Sigmoid colon (tissue), 7 donors: ENCODE results near the gene MTURN. TPM values are rescaled to one million over a fixed set of nuclear protein-coding genes. Genes with fewer than 3 reads are reported as not detected.

Experiments used
- DNase-seq: peaks from one replicate; pipeline ENCODE4 v3.0.0-alpha.2; 2019
- H3K27ac ChIP-seq, 4 donors: fragments of 200-600 bp; sonication (generic); one replicate each; pipeline ENCODE4 v1.5.1; 2016 to 2019; ENCODE audit warnings: mild to moderate bottlenecking in 1 of 4
- H3K27me3 ChIP-seq, 3 donors: fragments of 200-600 bp; sonication (generic); one replicate each; pipeline ENCODE4 v1.5.1; 2019; ENCODE audit warnings: mild to moderate bottlenecking in 1 of 3
- H3K36me3 ChIP-seq, 4 donors: fragments of 200-600 bp; sonication (generic); one replicate each; pipeline ENCODE4 v1.5.1; 2016 to 2019
- H3K4me1 ChIP-seq, 4 donors: fragments of 200-600 bp; sonication (generic); one replicate each; pipeline ENCODE4 v1.5.1; 2017 to 2019
- H3K4me3 ChIP-seq, 4 donors: fragments of 200-600 bp; sonication (generic); one replicate each; pipeline ENCODE4 v1.5.1; 2017 to 2019; ENCODE audit warnings: mild to moderate bottlenecking in 2 of 4, moderate library complexity in 1 of 4
- H3K9me3 ChIP-seq, 4 donors: fragments of 200-600 bp in 3 of 4; sonication (generic) in 3 of 4; one replicate each; pipeline versions ENCODE4 v1.5.1 to v1.6.1; 2013 to 2019
- EP300 ChIP-seq, 4 donors: sonication (generic); formaldehyde crosslinking; IDR thresholded peaks; one replicate each; pipeline ENCODE4 v1.6.1; 2017; ENCODE audit warnings: antibody characterized with exemption in 4 of 4
- POLR2A ChIP-seq, 2 donors: fragments of 450-650 bp; IDR thresholded peaks; one replicate each; pipeline ENCODE4 v1.6.1; 2016; ENCODE audit warnings: antibody characterized with exemption in 2 of 2, mild to moderate bottlenecking in 2 of 2, moderate library complexity in 2 of 2
- POLR2AphosphoS5 ChIP-seq, 4 donors: sonication (generic); formaldehyde crosslinking; IDR thresholded peaks; one replicate each; pipeline ENCODE4 v1.6.1; 2017; ENCODE audit warnings: antibody characterized with exemption in 4 of 4
- WGBS, 2 donors: extraction: QIAGEN DNeasy Blood & Tissue Kit; methylation state at CpG; one replicate each; pipeline ENCODE4 v1.1.7; 2013; 5-methylcytosine and 5-hydroxymethylcytosine counted together
- intact Hi-C: fragments of 100-400 bp; cut with DNase I; formaldehyde crosslinking; loops from one replicate; pipeline ENCODE4 v1.15.1; 2023
- polyA plus RNA-seq, 3 donors: library from polyadenylated mRNA; stranded (reverse); fragments of 200-250 nt; gene quantifications; one replicate each; pipeline ENCODE4 v1.2.3, GENCODE V29; 2013
- total RNA-seq, 4 donors: library from RNA; depleted of rRNA; stranded (reverse); fragments of >200 nt; gene quantifications; one replicate each; pipeline ENCODE4 v1.1.0, GENCODE V29; 2016
- TF ChIP-seq, protein P1 (sequence below), 4 experiments: fragments of 450-650 bp in 3 of 4; fragments of 200-600 bp in 1 of 4; IDR thresholded peaks; one replicate each; pipeline ENCODE4 v1.5.1; 2016 to 2019; ENCODE audit warnings: antibody characterized with exemption in 4 of 4, mild to moderate bottlenecking in 3 of 4, moderate library complexity in 2 of 4
- donor health status: healthy with polysubstance abuse.
- donor health status: Bipolar disorder and iron deficiency.
- donor health status: healthy.

MTURN gene
- total and polyA plus RNA-seq, 7 donors = 7.2 to 102 (median 75.9) TPM

DNA sequence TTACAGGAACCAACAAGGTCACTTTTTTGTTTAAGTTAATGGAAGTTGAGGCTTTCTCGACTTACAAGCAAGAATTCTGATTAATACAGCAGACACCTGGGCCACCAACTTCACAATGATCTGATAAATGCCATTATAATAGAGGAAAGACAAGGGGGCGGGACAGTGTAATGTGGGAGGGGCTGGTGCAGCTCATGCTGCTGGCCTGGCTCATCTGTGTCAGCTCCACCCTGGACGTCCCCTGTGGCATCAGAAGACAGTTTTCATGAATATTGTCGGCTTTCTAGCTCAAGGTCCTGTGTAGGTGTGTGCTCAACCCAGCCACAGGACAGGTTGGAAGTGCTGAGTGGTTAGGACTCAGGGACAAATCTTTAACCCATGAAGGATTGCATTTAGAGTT, 57.0 kb downstream of the MTURN start:
- Histone ChIP-seq H3K4me1 (no peaks in the 10 kb centered on the region), H3K27me3 (no peaks in the 10 kb centered on the region), H3K9me3 (peaks cover 0 to 2% (median 0%) of the 10 kb centered on the region in 4 donors), H3K36me3 (no peaks in the 10 kb centered on the region), H3K27ac (no peak overlapping the region), H3K4me3 (no peak overlapping the region)
- TF ChIP-seq POLR2A (IDR thresholded peaks at IDR 0.05) (no peak), EP300 (IDR thresholded peaks at IDR 0.05) (no peak), POLR2AphosphoS5 (IDR thresholded peaks at IDR 0.05) (no peak)
- TF ChIP-seq, protein P1, sequence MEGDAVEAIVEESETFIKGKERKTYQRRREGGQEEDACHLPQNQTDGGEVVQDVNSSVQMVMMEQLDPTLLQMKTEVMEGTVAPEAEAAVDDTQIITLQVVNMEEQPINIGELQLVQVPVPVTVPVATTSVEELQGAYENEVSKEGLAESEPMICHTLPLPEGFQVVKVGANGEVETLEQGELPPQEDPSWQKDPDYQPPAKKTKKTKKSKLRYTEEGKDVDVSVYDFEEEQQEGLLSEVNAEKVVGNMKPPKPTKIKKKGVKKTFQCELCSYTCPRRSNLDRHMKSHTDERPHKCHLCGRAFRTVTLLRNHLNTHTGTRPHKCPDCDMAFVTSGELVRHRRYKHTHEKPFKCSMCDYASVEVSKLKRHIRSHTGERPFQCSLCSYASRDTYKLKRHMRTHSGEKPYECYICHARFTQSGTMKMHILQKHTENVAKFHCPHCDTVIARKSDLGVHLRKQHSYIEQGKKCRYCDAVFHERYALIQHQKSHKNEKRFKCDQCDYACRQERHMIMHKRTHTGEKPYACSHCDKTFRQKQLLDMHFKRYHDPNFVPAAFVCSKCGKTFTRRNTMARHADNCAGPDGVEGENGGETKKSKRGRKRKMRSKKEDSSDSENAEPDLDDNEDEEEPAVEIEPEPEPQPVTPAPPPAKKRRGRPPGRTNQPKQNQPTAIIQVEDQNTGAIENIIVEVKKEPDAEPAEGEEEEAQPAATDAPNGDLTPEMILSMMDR (IDR thresholded peaks at IDR 0.05) = no peak
- DNase-seq = no peak
- intact Hi-C loops = no loop called here
- WGBS, 2 donors = 92 to 97% methylated on average over 4 of the region's 4 CpGs

DNA sequence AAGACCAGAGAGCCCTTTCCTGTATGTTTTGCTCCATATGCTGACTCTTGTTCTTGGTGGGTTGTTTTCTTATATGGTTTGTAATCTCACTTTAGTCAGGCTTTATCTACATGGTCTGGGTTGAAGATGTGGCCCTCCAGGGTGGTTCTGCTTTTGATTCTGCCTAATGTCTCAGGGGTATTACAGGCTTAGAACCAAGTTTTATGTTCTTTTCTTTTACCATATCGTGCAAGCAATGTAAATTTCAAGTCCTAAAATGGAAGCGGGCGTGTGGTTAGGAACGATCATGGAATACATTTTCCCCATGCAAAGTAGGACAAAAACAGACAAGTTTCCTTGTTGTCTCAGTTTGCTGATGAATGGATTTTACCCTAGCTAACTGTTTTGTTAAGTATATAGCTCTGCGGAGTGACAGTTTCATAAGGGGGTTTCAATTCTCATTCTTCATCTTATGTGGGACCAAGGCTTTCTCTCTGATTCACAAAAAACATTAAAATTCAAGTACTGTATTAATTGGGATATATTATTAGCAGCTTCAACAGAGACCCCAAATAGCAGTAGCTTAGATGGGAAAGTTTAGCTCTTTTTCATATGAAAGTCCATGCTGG, 58.7 kb downstream of the MTURN start:
- intact Hi-C loops = no loop called here
- 86 to 95% methylated on average over 5 of the region's 5 CpGs for WGBS, 2 donors
- no peaks in the 10 kb centered on the region for H3K27me3 ChIP-seq
- H3K4me3 ChIP-seq = no peak overlapping the region
- no peak overlapping the region for H3K27ac ChIP-seq
- H3K36me3 ChIP-seq = no peaks in the 10 kb centered on the region
- no peak for DNase-seq
- no peak for TF ChIP-seq POLR2AphosphoS5 (IDR thresholded peaks at IDR 0.05)
- TF ChIP-seq, protein P1 (IDR thresholded peaks at IDR 0.05) = no peak
- TF ChIP-seq EP300 (IDR thresholded peaks at IDR 0.05) = no peak
- TF ChIP-seq POLR2A (IDR thresholded peaks at IDR 0.05) = no peak
- no peaks in the 10 kb centered on the region for H3K4me1 ChIP-seq
- peaks cover 0 to 2% (median 0%) of the 10 kb centered on the region in 4 donors for H3K9me3 ChIP-seq

DNA sequence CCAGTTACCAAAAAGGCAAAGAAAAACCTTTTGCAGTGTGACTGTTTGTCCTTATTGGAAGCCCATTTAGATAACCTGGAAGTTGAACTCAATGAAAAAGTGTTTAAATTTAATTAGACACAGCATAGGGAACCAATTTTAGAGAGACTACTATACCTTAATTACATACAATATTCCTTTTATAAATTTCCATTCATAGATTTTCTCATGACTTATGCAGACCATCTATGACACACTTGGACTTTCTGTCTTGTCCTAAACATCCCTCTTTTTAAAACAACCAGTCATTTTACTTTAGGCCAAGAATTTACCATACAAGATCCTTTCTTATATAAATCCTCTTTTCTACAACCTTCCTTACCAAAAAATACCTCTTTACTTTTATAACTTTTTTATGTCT, 61.6 kb downstream of the MTURN start:
- H3K9me3 ChIP-seq = peaks cover 0 to 2% (median 0%) of the 10 kb centered on the region in 4 donors
- H3K36me3 ChIP-seq = no peaks in the 10 kb centered on the region
- intact Hi-C loops = no loop called here
- DNase-seq = no peak
- H3K4me3 ChIP-seq = no peak overlapping the region
- H3K27me3 ChIP-seq = no peaks in the 10 kb centered on the region
- H3K27ac ChIP-seq = no peak overlapping the region
- no peak for TF ChIP-seq POLR2A (IDR thresholded peaks at IDR 0.05)
- no peak for TF ChIP-seq POLR2AphosphoS5 (IDR thresholded peaks at IDR 0.05)
- no peak for TF ChIP-seq EP300 (IDR thresholded peaks at IDR 0.05)
- no peaks in the 10 kb centered on the region for H3K4me1 ChIP-seq

DNA sequence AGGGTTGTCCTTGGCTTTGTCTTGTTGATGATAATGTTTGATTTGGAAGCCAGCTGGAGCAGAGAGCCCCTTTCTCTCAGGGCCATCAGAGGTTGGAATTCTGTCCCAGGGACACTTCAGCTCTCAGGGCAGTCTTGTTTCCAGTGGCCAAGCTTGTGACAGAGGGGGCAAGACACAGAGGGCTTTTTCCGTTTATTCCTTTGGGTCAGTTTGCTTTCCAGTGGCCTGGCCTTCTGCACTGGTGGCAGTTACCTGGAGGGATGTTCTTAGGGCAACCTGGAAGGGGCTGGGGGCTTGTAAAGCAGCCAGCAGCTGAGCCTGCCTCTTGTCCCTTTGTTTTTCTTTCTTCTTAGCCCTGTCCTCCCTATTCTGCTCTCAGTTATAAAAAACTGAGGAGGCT, 62.7 kb downstream of the MTURN start:
- Histone ChIP-seq H3K9me3 (peaks cover 0 to 2% (median 0%) of the 10 kb centered on the region in 4 donors), H3K36me3 (no peaks in the 10 kb centered on the region), H3K4me3 (no peak overlapping the region), H3K27me3 (no peaks in the 10 kb centered on the region), H3K27ac (no peak overlapping the region), H3K4me1 (no peaks in the 10 kb centered on the region)
- DNase-seq = no peak
- WGBS, 2 donors = 97 to 98% methylated on average over 1 of the region's 1 CpG
- no peak for TF ChIP-seq EP300 (IDR thresholded peaks at IDR 0.05)
- intact Hi-C loops = no loop called here

DNA sequence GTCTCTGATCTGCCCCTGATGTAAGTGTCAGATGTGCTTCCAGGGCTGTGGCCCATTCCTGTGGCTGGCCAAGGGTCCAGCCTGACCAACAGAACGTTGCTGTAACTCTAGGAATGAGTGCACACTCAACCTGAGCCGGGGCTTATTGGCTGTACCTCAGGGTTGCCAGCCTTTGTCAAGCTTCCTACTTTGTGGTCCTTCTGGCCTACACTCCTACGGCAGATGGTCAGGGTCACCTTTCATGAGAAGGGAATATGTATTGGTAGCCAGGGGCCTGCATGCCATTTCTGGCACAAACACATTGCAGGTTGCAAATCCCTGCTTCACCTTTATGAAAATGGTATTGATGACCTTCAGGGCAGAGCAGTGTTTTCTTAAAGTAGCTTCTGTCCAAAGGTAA, 64.5 kb downstream of the MTURN start:
- no peaks in the 10 kb centered on the region for H3K36me3 ChIP-seq
- WGBS, 2 donors = 85 to 93% methylated on average over 3 of the region's 3 CpGs
- TF ChIP-seq POLR2AphosphoS5 (IDR thresholded peaks at IDR 0.05) (no peak), EP300 (IDR thresholded peaks at IDR 0.05) (no peak), POLR2A (IDR thresholded peaks at IDR 0.05) (no peak)
- TF ChIP-seq, protein P1 (IDR thresholded peaks at IDR 0.05) = no peak
- no peaks in the 10 kb centered on the region for H3K27me3 ChIP-seq
- DNase-seq = no peak
- H3K9me3 ChIP-seq = peaks cover 0 to 2% (median 0%) of the 10 kb centered on the region in 4 donors
- H3K4me3 ChIP-seq = no peak overlapping the region
- H3K4me1 ChIP-seq = no peaks in the 10 kb centered on the region
- intact Hi-C loops = no loop called here
- H3K27ac ChIP-seq = no peak overlapping the region

DNA sequence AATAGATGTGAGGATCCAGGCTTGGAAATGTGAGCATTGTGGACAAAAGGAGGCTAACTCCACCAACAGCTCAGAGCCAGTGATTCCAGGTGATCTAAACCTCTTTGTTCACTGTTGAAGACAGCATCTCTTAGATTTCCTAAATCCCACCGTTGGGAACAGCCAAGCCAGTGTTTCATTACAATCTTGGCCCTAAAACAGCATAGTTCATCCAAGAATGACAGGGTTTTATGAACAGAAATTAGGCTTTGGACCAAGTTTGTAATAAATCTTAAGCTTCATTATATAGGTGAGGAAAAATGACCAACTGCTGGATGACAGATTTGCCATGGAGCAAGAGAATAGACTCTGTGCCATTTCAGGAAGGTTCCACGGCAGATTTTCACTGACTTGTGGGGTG, 65.8 kb downstream of the MTURN start:
- no peaks in the 10 kb centered on the region for H3K4me1 ChIP-seq
- no peak overlapping the region for H3K4me3 ChIP-seq
- no peaks in the 10 kb centered on the region for H3K36me3 ChIP-seq
- TF ChIP-seq POLR2AphosphoS5 (IDR thresholded peaks at IDR 0.05) (no peak), EP300 (IDR thresholded peaks at IDR 0.05) (no peak), POLR2A (IDR thresholded peaks at IDR 0.05) (no peak)
- TF ChIP-seq, protein P1 (IDR thresholded peaks at IDR 0.05) = no peak
- H3K27ac ChIP-seq = no peak overlapping the region
- DNase-seq = no peak
- H3K9me3 ChIP-seq = peaks cover 0 to 2% (median 0%) of the 10 kb centered on the region in 4 donors
- H3K27me3 ChIP-seq = no peaks in the 10 kb centered on the region
- intact Hi-C loops = no loop called here
- 73 to 79% methylated on average over 2 of the region's 2 CpGs for WGBS, 2 donors
